Hepatocyte (in vitro differentiated cells): ENCODE results near the gene KCNIP2.

ENCODE experiments used
- CTCF ChIP-seq: fragments of 200-600 bp; sonication (generic); IDR thresholded peaks from 2 replicates; pipeline ENCODE4 v1.5.1; 2016; ENCODE audit warnings: antibody characterized with exemption, mild to moderate bottlenecking; ENCODE audit not compliant: poor library complexity
- EZH2 ChIP-seq: fragments of 200-600 bp; sonication (generic); IDR thresholded peaks from 2 replicates; pipeline ENCODE4 v1.6.1; 2016; ENCODE audit warnings: antibody characterized with exemption, mild to moderate bottlenecking, borderline replicate concordance

- TF ChIP-seq EZH2 (no peak), CTCF (no peak)
Measured at GRCh38 chr10:101858723-101859500, 15.3 kb upstream of the KCNIP2 start.
